Endothelial cell of umbilical vein (primary cell): ENCODE measurements around the gene TICAM1. TPM values are rescaled to one million over a fixed set of nuclear protein-coding genes. Genes with fewer than 3 reads are reported as not detected.

Source experiments
- BruUV-seq: library from RNA; stranded (reverse); fragments of 400-500 nt; replicated peaks from 2 replicates; lab custom pipeline; 2021; lab: Mats Ljungman, UMichigan
- CTCF ChIA-PET: fragments of 300-600, 350-600 bp; sonication (Branson Sonifier 250); formaldehyde crosslinking; loops from one replicate; lab custom pipeline; 2021; ENCODE audit warnings: antibody characterized with exemption, inconsistent platforms; lab: Charles Lee
- POLR2A ChIA-PET: fragments of 300-600, 350-600 bp; sonication (Branson Sonifier 250); formaldehyde crosslinking; loops from one replicate; lab custom pipeline; 2021; ENCODE audit warnings: antibody characterized with exemption, inconsistent platforms; lab: Charles Lee
- DNase-seq: peaks from one replicate; pipeline ENCODE4 v3.0.0-alpha.2; 2011; ENCODE audit warnings: low read depth, low spot score
- FAIRE-seq: peaks from 2 replicates; lab custom pipeline; 2011; peaks lifted over from hg19 to GRCh38; lab: Jason Lieb, UNC
- H2AFZ ChIP-seq: 2 replicates; pipeline ENCODE4 v1.6.0; 2012; ENCODE audit warnings: low read depth, low read length, control low read depth, inconsistent platforms
- H3K27ac ChIP-seq: 2 replicates; pipeline ENCODE4 v1.5.1; 2011; ENCODE audit warnings: low read depth, mild to moderate bottlenecking, control low read depth, low read length, moderate library complexity; ENCODE audit not compliant: insufficient read depth
- H3K27me3 ChIP-seq, 2 experiments: 2 replicates each; pipeline versions ENCODE4 v1.6.0 to v1.6.1; 2011; ENCODE audit warnings: low read length in 2 of 2, mixed read lengths in 1 of 2; ENCODE audit not compliant: control insufficient read depth in 2 of 2, insufficient read depth in 2 of 2
- H3K36me3 ChIP-seq, 2 experiments: 2 replicates in 1 of 2; 3 replicates in 1 of 2; pipeline ENCODE4 v1.5.1; 2011; ENCODE audit warnings: low read length in 2 of 2, mild to moderate bottlenecking in 1 of 2, moderate library complexity in 1 of 2; ENCODE audit not compliant: control insufficient read depth in 2 of 2, insufficient read depth in 2 of 2; ENCODE audit errors: extremely low read depth in 1 of 2
- H3K4me1 ChIP-seq: 3 replicates; pipeline ENCODE4 v1.5.1; 2011; ENCODE audit warnings: mild to moderate bottlenecking, low read length; ENCODE audit not compliant: control insufficient read depth, insufficient read depth; ENCODE audit errors: extremely low read depth
- H3K4me2 ChIP-seq: 2 replicates; pipeline ENCODE4 v1.6.1; 2011; ENCODE audit warnings: low read length, control low read depth, mixed read lengths; ENCODE audit not compliant: insufficient read depth
- H3K4me3 ChIP-seq, 3 experiments: fragments of 200-600 bp in 1 of 3; sonication (generic), shearing (Covaris generic) in 1 of 3; replicated peaks in 1 of 3; 2 replicates each; pipeline ENCODE4 v1.5.1; 2011 to 2016; ENCODE audit warnings: control low read depth in 3 of 3, low read length in 3 of 3, mild to moderate bottlenecking in 2 of 3, inconsistent platforms in 1 of 3, low read depth in 1 of 3, moderate library complexity in 1 of 3; ENCODE audit not compliant: insufficient read depth in 1 of 3
- H3K79me2 ChIP-seq: 2 replicates; pipeline ENCODE4 v1.6.0; 2012; ENCODE audit warnings: low read length, inconsistent platforms; ENCODE audit not compliant: control insufficient read depth, insufficient read depth
- H3K9ac ChIP-seq: replicated peaks from 2 replicates; pipeline ENCODE3; 2011; ENCODE audit warnings: low read length, control low read depth; ENCODE audit not compliant: insufficient read depth; ENCODE audit errors: extremely low read depth
- H3K9me1 ChIP-seq: replicated peaks from 3 replicates; pipeline ENCODE4 v1.6.0; 2011; ENCODE audit warnings: mild to moderate bottlenecking, low read length; ENCODE audit not compliant: control insufficient read depth, insufficient read depth; ENCODE audit errors: extremely low read depth
- H3K9me3 ChIP-seq: replicated peaks from 2 replicates; pipeline ENCODE4 v1.5.1; 2012; ENCODE audit warnings: low read length, inconsistent platforms; ENCODE audit not compliant: control insufficient read depth, insufficient read depth
- H4K20me1 ChIP-seq: replicated peaks from 2 replicates; pipeline ENCODE3; 2011; ENCODE audit warnings: mild to moderate bottlenecking, low read length; ENCODE audit not compliant: control insufficient read depth, insufficient read depth; ENCODE audit errors: extremely low read depth
- EZH2 ChIP-seq: IDR thresholded peaks from 2 replicates; pipeline ENCODE4 v1.6.1; 2012; ENCODE audit warnings: borderline replicate concordance, low read depth, mild to moderate bottlenecking, moderate library complexity, low read length, inconsistent platforms; ENCODE audit not compliant: severe bottlenecking
- FOS ChIP-seq: IDR thresholded peaks from 2 replicates; pipeline ENCODE4 v1.6.1; 2011; ENCODE audit warnings: mild to moderate bottlenecking, low read length, moderate library complexity, borderline replicate concordance; ENCODE audit not compliant: insufficient read depth
- GATA2 ChIP-seq: IDR thresholded peaks from 2 replicates; pipeline ENCODE4 v1.7.0; 2011; ENCODE audit warnings: low read depth, mild to moderate bottlenecking, moderate library complexity, mixed read lengths, low read length; ENCODE audit not compliant: insufficient read length, insufficient read depth
- JUN ChIP-seq: IDR thresholded peaks from 2 replicates; pipeline ENCODE4 v1.6.1; 2011; ENCODE audit warnings: borderline replicate concordance, low read depth; ENCODE audit not compliant: insufficient read length, insufficient read depth
- MYC ChIP-seq: IDR thresholded peaks from one replicate; pipeline ENCODE4 v1.6.1; 2011; ENCODE audit warnings: mild to moderate bottlenecking, low read depth, low read length
- POLR2A ChIP-seq: IDR thresholded peaks from 2 replicates; pipeline ENCODE4 v1.6.1; 2012; ENCODE audit warnings: low read depth, mild to moderate bottlenecking, control low read depth, low read length
- POLR2AphosphoS5 ChIP-seq: IDR thresholded peaks from 2 replicates; pipeline ENCODE4 v1.6.1; 2012; ENCODE audit warnings: low read depth, mild to moderate bottlenecking, control low read depth, low read length, moderate library complexity; ENCODE audit not compliant: insufficient read depth
- dilution Hi-C: fragments of 300-500 bp; cut with MboI; formaldehyde crosslinking; loops from one replicate; pipeline ENCODE4 v1.15.0; 2019; ENCODE audit warnings: low sequenced_read_pairs; ENCODE audit not compliant: extremely low pct_ligation_motif_present
- intact Hi-C: fragments of 100-400 bp; cut with micrococcal nuclease; formaldehyde crosslinking; loops from one replicate; pipeline ENCODE4 v1.10.0; 2022
- polyA plus RNA-seq, 4 experiments: library from polyadenylated mRNA; depleted of rRNA in 3 of 4; stranded (reverse) in 3 of 4; unstranded in 1 of 4; fragments of >200 nt; gene quantifications; 2 replicates each; pipeline versions ENCODE4 v1.2.1 to v1.2.3, GENCODE V29; 2011 to 2012; ENCODE audit warnings: missing spikeins in 1 of 4
- total RNA-seq: library from RNA; stranded (reverse); gene quantifications from 2 replicates; pipeline ENCODE4 v1.2.3, GENCODE V29; 2021
- TF ChIP-seq, protein P1 (sequence below), 2 donors: IDR thresholded peaks; 1 replicate in 1 of 2; 2 replicates in 1 of 2; pipeline ENCODE4 v1.5.1; 2011; ENCODE audit warnings: low read length in 2 of 2, mild to moderate bottlenecking in 2 of 2, moderate library complexity in 2 of 2, control low read depth in 1 of 2, inconsistent platforms in 1 of 2, low read depth in 1 of 2; ENCODE audit not compliant: insufficient read depth in 1 of 2; ENCODE audit errors: extremely low read depth in 1 of 2
- TF ChIP-seq, protein P2 (sequence below): IDR thresholded peaks from 2 replicates; pipeline ENCODE4 v1.6.1; 2011; ENCODE audit not compliant: insufficient read depth, insufficient read length

Gene TICAM1
- total and polyA plus RNA-seq, 2 donors (not counting 3 experiments of a cell fraction or from before 2014, with no cell fraction given): 4.8 to 17.6 TPM

DNA sequence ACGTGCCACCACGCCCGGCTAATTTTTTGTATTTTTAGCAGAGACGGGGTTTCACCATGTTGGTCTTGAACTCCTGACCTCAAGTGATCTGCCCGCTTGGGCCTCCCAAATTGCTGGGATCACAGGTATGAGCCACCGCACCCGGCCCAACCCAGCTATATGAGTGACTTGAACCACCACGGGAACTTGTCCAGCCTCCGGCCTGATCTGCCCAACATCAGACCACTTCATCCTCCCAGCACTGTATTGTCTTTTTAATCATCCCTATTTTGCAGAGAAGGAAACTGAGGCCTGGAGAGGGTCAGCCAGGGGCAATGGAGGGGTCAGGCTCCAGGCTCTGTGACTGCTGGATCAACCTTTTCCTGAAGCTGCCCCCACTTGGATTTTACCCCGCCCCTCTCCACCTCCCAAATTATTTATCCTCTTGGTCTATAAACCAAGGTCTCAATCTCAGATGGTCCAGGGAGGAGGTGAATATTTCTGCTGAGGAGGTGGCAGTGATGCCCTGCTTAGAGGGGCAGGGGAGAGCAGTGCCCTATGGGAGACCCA is 36.8 kb upstream of the TICAM1 start:
- dilution Hi-C loops (no loop called here), intact Hi-C loops (loop anchor here (5.0 kb wide), 1 partner anchor 146 kb away; the partner anchor contains the start of gene DPP9)
- H3K4me2 ChIP-seq: no peak overlapping the region
- H4K20me1 ChIP-seq: no peaks in the 10 kb centered on the region
- H3K79me2 ChIP-seq: peaks cover 31% of the 10 kb centered on the region
- POLR2A ChIA-PET: interaction anchor here (0.6 kb wide), 1 partner anchor 151 kb away, joined by 4 read pairs; no protein-coding TSS in a partner anchor
- no peak overlapping the region for H3K27ac ChIP-seq
- CTCF ChIA-PET: interaction anchor here (1.1 to 11.1 kb wide), 6 partner anchors 17 to 162 kb away, joined by 3 to 176 read pairs (median 14); partner anchors contain the start of genes FEM1A and UHRF1
- no peaks in the 10 kb centered on the region for H3K36me3 ChIP-seq
- no peak overlapping the region for H3K4me3 ChIP-seq
- no peaks in the 10 kb centered on the region for H3K27me3 ChIP-seq
- H3K9ac ChIP-seq: no peak overlapping the region
- no peaks in the 10 kb centered on the region for H3K9me1 ChIP-seq
- BruUV-seq: no TSS peak
- H3K9me3 ChIP-seq: no peaks in the 10 kb centered on the region
- DNase-seq (no peak), FAIRE-seq (no peak)
- TF ChIP-seq FOS (no peak), GATA2 (no peak), JUN (no peak), MYC (no peak), POLR2A (no peak), EZH2 (no peak), POLR2AphosphoS5 (no peak)
- TF ChIP-seq, protein P1, sequence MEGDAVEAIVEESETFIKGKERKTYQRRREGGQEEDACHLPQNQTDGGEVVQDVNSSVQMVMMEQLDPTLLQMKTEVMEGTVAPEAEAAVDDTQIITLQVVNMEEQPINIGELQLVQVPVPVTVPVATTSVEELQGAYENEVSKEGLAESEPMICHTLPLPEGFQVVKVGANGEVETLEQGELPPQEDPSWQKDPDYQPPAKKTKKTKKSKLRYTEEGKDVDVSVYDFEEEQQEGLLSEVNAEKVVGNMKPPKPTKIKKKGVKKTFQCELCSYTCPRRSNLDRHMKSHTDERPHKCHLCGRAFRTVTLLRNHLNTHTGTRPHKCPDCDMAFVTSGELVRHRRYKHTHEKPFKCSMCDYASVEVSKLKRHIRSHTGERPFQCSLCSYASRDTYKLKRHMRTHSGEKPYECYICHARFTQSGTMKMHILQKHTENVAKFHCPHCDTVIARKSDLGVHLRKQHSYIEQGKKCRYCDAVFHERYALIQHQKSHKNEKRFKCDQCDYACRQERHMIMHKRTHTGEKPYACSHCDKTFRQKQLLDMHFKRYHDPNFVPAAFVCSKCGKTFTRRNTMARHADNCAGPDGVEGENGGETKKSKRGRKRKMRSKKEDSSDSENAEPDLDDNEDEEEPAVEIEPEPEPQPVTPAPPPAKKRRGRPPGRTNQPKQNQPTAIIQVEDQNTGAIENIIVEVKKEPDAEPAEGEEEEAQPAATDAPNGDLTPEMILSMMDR (IDR thresholded peaks at IDR 0.05; ENCODE audit: extremely low read depth in 1 of 2, insufficient read depth in 1 of 2, low read depth in 1 of 2, low read length in 2 of 2): no peak
- TF ChIP-seq, protein P2, sequence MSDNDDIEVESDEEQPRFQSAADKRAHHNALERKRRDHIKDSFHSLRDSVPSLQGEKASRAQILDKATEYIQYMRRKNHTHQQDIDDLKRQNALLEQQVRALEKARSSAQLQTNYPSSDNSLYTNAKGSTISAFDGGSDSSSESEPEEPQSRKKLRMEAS: no peak
- peaks cover 6% of the 10 kb centered on the region for H3K4me1 ChIP-seq
- no peak overlapping the region for H2AFZ ChIP-seq
